ENCODE results near the gene TMEM31.

Gene TMEM31

GRCh38 chrX:103681443-103681842 is 29.3 kb upstream of the TMEM31 start:
- Histone ChIP-seq H3K4me3 (ENCODE audit: low read depth, low read length, poor library complexity, severe bottlenecking) (no peak overlapping the region), H3K9ac (ENCODE audit: low read length) (no peak overlapping the region), H3K9me2 (ENCODE audit: low read depth, low read length) (no peaks in the 10 kb centered on the region), H3K9me3 (ENCODE audit: low read length) (no peaks in the 10 kb centered on the region), H3F3A (ENCODE audit: insufficient read depth, low read length) (no peaks in the 10 kb centered on the region), H3K36me3 (ENCODE audit: insufficient read depth, low read length) (peaks cover 72% of the 10 kb centered on the region), H3K4me1 (ENCODE audit: insufficient read depth, low read length, severe bottlenecking) (peaks cover 7% of the 10 kb centered on the region), H3K79me2 (ENCODE audit: insufficient read depth, low read length) (peaks cover 23% of the 10 kb centered on the region), H3K4me2 (ENCODE audit: low read length) (no peak overlapping the region), H4K20me1 (ENCODE audit: insufficient read depth, low read length) (no peaks in the 10 kb centered on the region), H2AFZ (ENCODE audit: low read length) (no peak overlapping the region), H3K27me3 (ENCODE audit: insufficient read depth, low read length) (no peaks in the 10 kb centered on the region), H3K27ac (ENCODE audit: low read depth, low read length, poor library complexity, severe bottlenecking) (no peak overlapping the region)
- TF ChIP-seq CTCF (IDR thresholded peaks at IDR 0.05; ENCODE audit: low read length) (no peak), EZH2 (IDR thresholded peaks at IDR 0.05; ENCODE audit: borderline replicate concordance, low read length) (no peak)

- H3K9me3 ChIP-seq (ENCODE audit: low read length), result no peaks in the 10 kb centered on the region
- H4K20me1 ChIP-seq (ENCODE audit: insufficient read depth, low read length), result no peaks in the 10 kb centered on the region
- peaks cover 4% of the 10 kb centered on the region; the same call in 1 of the 2 replicates for H3F3A ChIP-seq (ENCODE audit: insufficient read depth, low read length)
- no peaks in the 10 kb centered on the region for H3K27me3 ChIP-seq (ENCODE audit: insufficient read depth, low read length)
- H3K36me3 ChIP-seq (ENCODE audit: insufficient read depth, low read length), result peaks cover 42% of the 10 kb centered on the region
- peak overlapping the region; percentile 68 for H3K4me2 ChIP-seq (ENCODE audit: low read length)
- H3K4me3 ChIP-seq (ENCODE audit: low read depth, low read length, poor library complexity, severe bottlenecking), result peak overlapping the region; percentile 95
- H3K79me2 ChIP-seq (ENCODE audit: insufficient read depth, low read length), result peaks cover 23% of the 10 kb centered on the region
- H3K4me1 ChIP-seq (ENCODE audit: insufficient read depth, low read length, severe bottlenecking), result peaks cover 17% of the 10 kb centered on the region
- no peaks in the 10 kb centered on the region for H3K9me2 ChIP-seq (ENCODE audit: low read depth, low read length)
- TF ChIP-seq CTCF (IDR thresholded peaks at IDR 0.05; ENCODE audit: low read length), result no peak
- no peak for TF ChIP-seq EZH2 (IDR thresholded peaks at IDR 0.05; ENCODE audit: borderline replicate concordance, low read length)
- no peak overlapping the region for H2AFZ ChIP-seq (ENCODE audit: low read length)
- H3K27ac ChIP-seq (ENCODE audit: low read depth, low read length, poor library complexity, severe bottlenecking), result peak overlapping the region; percentile 90
- H3K9ac ChIP-seq (ENCODE audit: low read length), result peak overlapping the region; percentile 94
Measured at GRCh38 chrX:103685396-103685795, 25.3 kb upstream of the TMEM31 start.

DNA sequence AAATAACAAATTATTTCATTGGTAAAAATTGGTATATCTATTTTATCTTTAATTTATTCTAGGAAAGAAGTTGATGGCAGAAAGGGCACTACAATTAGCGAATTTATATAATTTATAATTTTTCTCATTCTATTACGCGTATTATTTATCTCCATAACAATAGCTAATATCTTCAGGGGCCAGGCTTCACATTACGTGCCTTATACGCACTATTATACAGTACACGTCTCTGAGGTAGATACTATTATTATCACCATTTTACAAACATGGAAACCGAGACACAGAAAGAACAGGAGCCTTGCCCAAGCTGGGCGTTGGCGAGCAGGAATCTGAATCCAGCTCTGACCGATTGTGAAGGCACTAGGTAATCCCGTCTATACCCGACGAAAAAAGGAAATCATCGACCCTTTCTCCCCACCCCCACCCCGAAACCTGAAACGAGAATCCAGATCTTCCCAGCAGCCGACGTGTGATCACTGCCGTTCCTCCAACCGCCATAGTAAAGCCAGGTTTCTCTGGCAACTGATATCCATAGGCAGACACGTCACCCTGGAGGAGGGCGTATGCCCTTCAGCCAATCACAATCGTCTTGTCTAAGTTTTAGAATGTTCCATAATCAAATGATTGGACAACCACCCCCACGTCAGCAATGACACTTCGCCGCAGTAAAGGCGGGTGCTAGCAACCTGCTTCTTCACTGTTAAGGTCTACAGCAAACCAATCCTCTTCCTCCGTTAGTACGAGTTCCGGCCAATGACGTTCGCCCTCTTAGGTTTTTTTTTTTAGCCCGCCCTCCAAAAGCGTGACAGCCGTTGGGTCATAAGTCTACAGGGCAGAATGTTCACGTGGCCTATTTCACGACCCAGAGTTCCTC is 24.3 kb upstream of the TMEM31 start, which contains the start of gene MORF4L2:
MORF4L2 (minus strand) TSS at position 501 of the 874 bp plus-strand sequence. CDS start 9,672 bp downstream, outside the sequence.
- Histone ChIP-seq H3K36me3 (ENCODE audit: insufficient read depth, low read length) (peaks cover 31% of the 10 kb centered on the region), H3K9me3 (ENCODE audit: low read length) (no peaks in the 10 kb centered on the region), H4K20me1 (ENCODE audit: insufficient read depth, low read length) (no peaks in the 10 kb centered on the region), H3K27me3 (ENCODE audit: insufficient read depth, low read length) (no peaks in the 10 kb centered on the region), H3K4me1 (ENCODE audit: insufficient read depth, low read length, severe bottlenecking) (peaks cover 17% of the 10 kb centered on the region), H3K4me2 (ENCODE audit: low read length) (peak within 1 kb of the TSS; percentile 78), H3K4me3 (ENCODE audit: low read depth, low read length, poor library complexity, severe bottlenecking) (peak within 1 kb of the TSS; percentile 95), H3K79me2 (ENCODE audit: insufficient read depth, low read length) (peaks cover 23% of the 10 kb centered on the region), H3K9me2 (ENCODE audit: low read depth, low read length) (no peaks in the 10 kb centered on the region), H3F3A (ENCODE audit: insufficient read depth, low read length) (peaks cover 4% of the 10 kb centered on the region; the same call in 1 of the 2 replicates), H2AFZ (ENCODE audit: low read length) (no peak within 1 kb of the TSS), H3K27ac (ENCODE audit: low read depth, low read length, poor library complexity, severe bottlenecking) (peak within 1 kb of the TSS; percentile 90), H3K9ac (ENCODE audit: low read length) (peak within 1 kb of the TSS; percentile 94)
- TF ChIP-seq CTCF (IDR thresholded peaks at IDR 0.05; ENCODE audit: low read length) (no peak), EZH2 (IDR thresholded peaks at IDR 0.05; ENCODE audit: borderline replicate concordance, low read length) (no peak)

Measured in OCI-LY1 (cell line).